ENCODE results near the gene URB1. TPM values are rescaled to one million over a fixed set of nuclear protein-coding genes. Genes with fewer than 3 reads are reported as not detected.
"Not testable (repeated sequence)": the region's sequence is repeated elsewhere in the genome, so short reads cannot be mapped to it uniquely, and the experiment has no call there.

The URB1 gene, protein sequence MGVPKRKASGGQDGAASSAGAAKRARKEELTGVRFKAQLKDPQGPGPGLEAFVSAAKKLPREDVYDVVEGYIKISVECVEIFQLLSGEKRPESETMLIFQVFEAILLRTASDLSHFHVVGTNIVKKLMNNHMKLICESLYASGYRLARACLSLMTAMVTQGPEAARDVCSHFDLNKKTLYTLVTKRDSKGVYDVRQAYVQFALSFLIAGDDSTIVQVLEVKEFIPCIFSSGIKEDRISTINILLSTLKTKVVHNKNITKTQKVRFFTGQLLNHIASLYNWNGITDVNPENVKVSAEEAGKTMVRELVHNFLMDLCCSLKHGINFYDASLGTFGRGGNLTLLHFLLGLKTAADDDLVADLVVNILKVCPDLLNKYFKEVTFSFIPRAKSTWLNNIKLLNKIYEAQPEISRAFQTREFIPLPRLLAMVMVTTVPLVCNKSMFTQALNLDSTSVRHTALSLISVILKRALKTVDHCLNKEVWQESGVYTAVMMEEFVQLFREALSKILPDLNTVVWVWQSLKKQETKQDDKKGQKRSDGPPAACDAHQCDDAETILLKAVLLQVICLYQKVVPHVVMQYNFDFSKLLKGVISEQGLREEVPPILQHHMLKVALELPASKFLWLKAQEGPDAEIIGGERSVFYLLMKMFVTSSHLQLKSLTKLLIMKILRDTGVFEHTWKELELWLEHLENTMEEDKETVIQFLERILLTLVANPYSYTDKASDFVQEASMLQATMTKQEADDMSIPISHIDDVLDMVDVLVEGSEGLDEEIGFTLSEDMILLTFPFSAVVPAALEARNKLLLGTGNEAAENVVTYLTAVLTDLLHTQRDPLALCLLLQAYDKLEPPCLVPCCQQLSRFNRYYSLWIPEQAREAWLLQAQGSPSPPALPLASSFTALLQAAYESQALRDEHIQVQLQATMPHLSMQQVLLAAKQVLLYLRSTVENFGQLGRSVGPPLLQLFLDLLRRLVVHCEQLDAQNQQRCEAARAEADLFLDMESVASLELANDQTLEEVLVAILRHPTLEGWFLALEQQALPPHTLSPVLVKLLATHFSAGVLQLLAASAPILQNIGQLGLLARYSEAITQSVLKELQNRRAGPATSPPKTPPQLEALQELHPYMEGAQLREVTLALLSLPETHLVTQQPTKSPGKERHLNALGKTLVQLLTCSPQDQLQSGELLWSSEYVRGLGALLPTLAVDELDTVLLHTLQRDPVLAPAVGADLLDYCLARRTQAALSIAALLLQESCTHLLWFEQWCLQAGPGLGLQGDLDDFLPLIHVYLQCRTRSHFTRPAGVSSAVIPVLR (N-terminal part only)
- 10 to 100 TPM; 10.6 to 13.6 (median 10.9) TPM for polyA plus RNA-seq (ENCODE audit: insufficient read length in 4 of 4)

DNA sequence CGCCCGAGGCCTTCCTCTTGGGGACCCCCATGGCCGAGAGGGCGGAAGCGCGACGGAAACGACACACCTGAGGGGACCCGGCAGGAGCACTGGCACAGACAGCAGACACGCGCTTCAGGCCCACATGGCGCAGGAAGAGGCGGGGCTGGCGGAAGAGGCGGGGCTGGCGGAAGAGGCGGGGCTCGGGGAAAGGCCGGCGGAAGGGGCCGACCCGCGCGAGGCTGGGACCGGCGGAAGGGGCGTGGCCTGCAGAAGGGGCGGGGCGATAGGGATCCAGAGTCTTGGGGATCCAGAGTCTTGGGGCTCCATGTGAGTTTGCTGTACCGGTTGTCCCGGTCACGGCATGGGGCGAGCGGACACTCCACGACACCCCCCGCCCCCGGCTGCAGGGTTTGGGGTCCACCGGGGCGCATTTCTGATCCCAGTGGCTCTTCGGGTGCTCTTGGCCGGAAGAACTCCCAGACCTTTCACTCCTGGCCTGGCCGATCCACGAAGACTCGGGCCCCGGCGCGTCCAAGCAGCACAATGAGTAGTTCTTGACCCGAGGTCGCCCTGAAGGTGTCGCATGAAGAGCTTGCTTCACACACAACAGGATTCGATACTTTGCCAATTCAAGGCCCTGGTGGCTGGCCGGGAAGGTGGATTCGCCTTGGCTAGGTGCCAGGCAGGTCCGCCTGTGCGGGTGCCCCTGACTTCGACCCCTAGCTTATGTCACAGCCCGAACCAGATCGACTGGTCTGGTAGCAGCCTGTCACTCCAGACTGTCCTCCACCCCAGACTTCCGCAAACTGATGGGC is at the start of gene URB1:
Gene URB1 (minus strand): TSS at position 133 of the 797 bp plus-strand sequence. CDS start 102 bp downstream, at position 31.
- DNase-seq (ENCODE audit: low read depth in 4 of 4, low spot score in 3 of 4) = peak; percentile 65 to 80 (median 69)

GRCh38 chr21:32437729-32438128 is 44.9 kb upstream of the URB1 start:
- no peak for DNase-seq (ENCODE audit: low read depth in 4 of 4, low spot score in 3 of 4)

- DNase-seq (ENCODE audit: low read depth in 4 of 4, low spot score in 3 of 4) = not testable (repeated sequence)
Observed at GRCh38 chr21:32432982-32433660, 40.3 kb upstream of the URB1 start.

GRCh38 chr21:32427958-32428623 is 35.3 kb upstream of the URB1 start:
- DNase-seq (ENCODE audit: low read depth in 4 of 4, low spot score in 3 of 4) = no peak

GRCh38 chr21:32426592-32427051 is 33.8 kb upstream of the URB1 start:
- no peak for DNase-seq (ENCODE audit: low read depth in 4 of 4, low spot score in 3 of 4)

GRCh38 chr21:32426066-32426465 is 33.3 kb upstream of the URB1 start:
- DNase-seq (ENCODE audit: low read depth in 4 of 4, low spot score in 3 of 4) = no peak

DNA sequence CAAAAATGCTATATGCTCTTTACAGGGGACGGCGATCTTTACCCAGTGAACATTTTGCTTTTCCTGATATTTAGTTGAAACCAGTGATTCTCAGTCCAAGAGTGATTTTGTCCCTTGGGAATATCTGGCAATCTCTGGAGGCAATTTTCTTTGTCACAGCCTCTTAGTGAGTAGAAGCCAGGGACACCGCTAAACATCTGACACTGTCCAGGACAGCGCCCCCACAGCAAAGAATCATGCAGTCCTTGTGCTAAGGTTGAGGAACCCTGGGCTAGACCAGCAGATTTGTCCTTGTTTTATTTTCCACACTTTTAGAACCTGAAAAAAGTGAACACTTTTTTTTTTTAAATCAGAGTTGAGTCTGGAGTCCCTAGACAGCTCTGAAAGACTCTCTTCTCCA is 32.8 kb upstream of the URB1 start:
- no peak for DNase-seq (ENCODE audit: low read depth in 4 of 4, low spot score in 3 of 4)

GRCh38 chr21:32424674-32425073 is 31.9 kb upstream of the URB1 start:
- no peak for DNase-seq (ENCODE audit: low read depth in 4 of 4, low spot score in 3 of 4)

DNA sequence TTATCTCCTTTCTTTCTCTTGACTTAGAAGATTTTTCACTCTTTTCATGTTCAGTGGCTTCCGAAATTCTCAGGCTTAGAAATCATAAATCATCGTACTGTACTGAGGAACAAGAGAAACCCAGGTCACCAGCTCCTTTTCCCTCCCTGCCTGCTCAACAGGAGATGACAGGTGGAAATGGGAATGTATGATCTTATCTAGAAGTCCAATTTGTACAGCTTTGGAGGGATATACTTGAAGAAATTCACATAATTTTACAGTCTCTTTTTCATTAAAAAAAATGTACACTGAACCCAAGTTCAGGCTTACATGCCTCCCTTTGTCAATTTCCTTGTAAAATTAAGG is 31.4 kb upstream of the URB1 start:
- no peak for DNase-seq (ENCODE audit: low read depth in 4 of 4, low spot score in 3 of 4)

GRCh38 chr21:32423320-32424190 is 30.7 kb upstream of the URB1 start:
- DNase-seq (ENCODE audit: low read depth in 4 of 4, low spot score in 3 of 4) = no peak

- DNase-seq (ENCODE audit: low read depth in 4 of 4, low spot score in 3 of 4) = no peak
Observed at GRCh38 chr21:32422064-32422463, 29.3 kb upstream of the URB1 start.

GRCh38 chr21:32418146-32418545 is 25.3 kb upstream of the URB1 start:
- no peak for DNase-seq (ENCODE audit: low read depth in 4 of 4, low spot score in 3 of 4)

DNA sequence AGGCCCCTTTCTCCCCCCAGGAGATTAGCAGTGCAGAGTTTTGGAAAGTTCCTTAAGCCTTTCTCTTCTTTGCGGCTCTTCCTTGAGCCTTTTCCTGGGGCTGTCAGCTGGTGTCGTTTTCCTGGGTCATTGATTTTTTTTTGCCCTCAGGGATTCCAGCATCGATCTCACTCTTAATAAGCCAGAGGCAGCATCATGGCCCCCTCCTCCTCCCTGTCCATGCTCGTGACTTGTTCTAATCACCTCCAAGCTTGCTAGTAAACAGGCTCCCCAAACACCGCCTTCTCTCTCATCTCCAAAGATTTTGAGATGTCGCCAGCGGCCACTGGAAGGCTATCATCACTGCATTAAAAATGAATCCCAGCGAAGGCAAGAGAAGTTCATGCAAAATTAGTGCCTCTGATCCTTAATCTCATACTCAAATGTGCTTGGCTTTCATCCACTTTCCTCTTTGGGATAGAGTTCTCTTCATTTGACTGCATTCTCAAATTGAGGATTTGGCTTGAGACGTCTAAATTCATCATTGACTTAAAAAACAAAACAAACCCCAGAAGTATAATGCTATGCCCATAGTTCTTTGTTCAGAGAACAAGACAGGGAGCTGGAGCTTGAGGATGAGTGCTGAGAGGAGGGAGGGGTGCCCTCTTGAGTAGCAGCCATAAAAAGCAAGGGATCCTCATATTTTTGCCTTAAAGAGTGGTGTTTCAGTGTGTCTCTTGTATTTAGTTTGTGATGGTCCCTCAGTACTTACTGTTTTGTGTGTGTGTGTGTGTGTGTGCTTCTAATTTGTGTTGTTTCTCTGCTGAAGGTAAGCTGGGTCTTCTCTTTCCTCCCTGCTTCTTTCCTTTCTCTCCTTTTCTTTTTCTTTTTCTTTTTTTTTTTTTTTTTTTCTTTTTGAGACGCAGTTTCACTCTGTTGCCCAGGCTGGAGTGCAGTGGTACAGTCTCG is 22.9 kb upstream of the URB1 start:
- DNase-seq (ENCODE audit: low read depth in 4 of 4, low spot score in 3 of 4) = no peak

- DNase-seq (ENCODE audit: low read depth in 4 of 4, low spot score in 3 of 4) = no peak
Observed at GRCh38 chr21:32414579-32415358, 22.0 kb upstream of the URB1 start.

GRCh38 chr21:32413697-32414578 is 21.1 kb upstream of the URB1 start:
- DNase-seq (ENCODE audit: low read depth in 4 of 4, low spot score in 3 of 4) = no peak
